ENCODE measurements around the gene NOS1AP.

DNA sequence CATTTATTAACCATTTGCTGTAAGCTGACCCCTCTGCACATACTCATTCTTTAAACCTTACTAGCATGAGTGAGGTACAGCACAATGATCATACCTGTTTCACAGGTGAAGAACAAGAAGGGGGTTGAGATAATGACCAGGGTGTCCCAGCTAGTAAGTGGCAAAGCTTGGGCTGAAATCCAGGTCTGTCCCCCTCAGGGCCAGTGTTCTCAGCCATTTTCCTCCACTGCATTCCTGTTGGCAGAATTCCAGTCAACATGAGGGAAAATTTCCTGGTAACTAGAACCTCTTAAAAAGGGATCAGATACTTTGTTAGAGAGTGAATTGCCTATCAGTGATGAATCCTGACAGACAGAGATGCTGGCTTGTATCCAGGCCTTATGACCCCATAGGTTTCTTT, 259.0 kb downstream of the NOS1AP start:
- TF ChIP-seq YY1 (IDR thresholded peaks at IDR 0.05; ENCODE audit: insufficient read depth, insufficient read length) (no peak), ZNF274 (IDR thresholded peaks at IDR 0.05; ENCODE audit: low read depth, low read length) (no peak)
